Spleen (tissue), 11 donors: Measurements from ENCODE around the gene FHAD1. TPM values are rescaled to one million over a fixed set of nuclear protein-coding genes. Genes with fewer than 3 reads are reported as not detected.
A peak's percentile ranks its signal among the peaks of the same experiment; 100 is the strongest.

Source experiments
- DNase-seq: peaks from one replicate; pipeline ENCODE4 v3.0.0-alpha.2; 2020
- H3K27ac ChIP-seq, 8 donors: fragments of 200-600 bp; sonication (generic) in 7 of 8; 1 replicate in 4 of 8; 2 replicates in 4 of 8; pipeline versions ENCODE4 v1.5.0 to v1.8.0; 2016 to 2021; ENCODE audit warnings: inconsistent platforms in 4 of 8, mild to moderate bottlenecking in 4 of 8, moderate library complexity in 1 of 8
- H3K27me3 ChIP-seq, 7 donors: fragments of 200-600 bp; sonication (generic) in 6 of 7; replicated peaks in 1 of 7; 1 replicate in 4 of 7; 2 replicates in 3 of 7; pipeline versions ENCODE4 v1.5.0 to v1.8.0; 2016 to 2021; ENCODE audit warnings: inconsistent platforms in 3 of 7, mild to moderate bottlenecking in 1 of 7
- H3K36me3 ChIP-seq, 6 donors: fragments of 200-600 bp; sonication (generic) in 5 of 6; 1 replicate in 4 of 6; 2 replicates in 2 of 6; pipeline versions ENCODE4 v1.5.0 to v1.8.0; 2016 to 2021; ENCODE audit warnings: inconsistent platforms in 2 of 6
- H3K4me1 ChIP-seq, 6 donors: fragments of 200-600 bp; sonication (generic) in 5 of 6; 1 replicate in 3 of 6; 2 replicates in 3 of 6; pipeline versions ENCODE4 v1.5.0 to v1.8.0; 2016 to 2021; ENCODE audit warnings: inconsistent platforms in 3 of 6
- H3K4me3 ChIP-seq, 8 donors: fragments of 200-600 bp; sonication (generic) in 7 of 8; 1 replicate in 4 of 8; 2 replicates in 4 of 8; pipeline versions ENCODE4 v1.5.0 to v1.8.0; 2016 to 2021; ENCODE audit warnings: inconsistent platforms in 4 of 8, mild to moderate bottlenecking in 4 of 8, moderate library complexity in 2 of 8
- H3K9me3 ChIP-seq, 8 donors: fragments of 200-600 bp; sonication (generic) in 7 of 8; 1 replicate in 4 of 8; 2 replicates in 4 of 8; pipeline versions ENCODE4 v1.5.0 to v1.8.0; 2016 to 2021; ENCODE audit warnings: inconsistent platforms in 4 of 8
- POLR2A ChIP-seq, 3 donors: fragments of 450-650 bp; IDR thresholded peaks; one replicate each; pipeline ENCODE4 v1.5.1; 2017; ENCODE audit warnings: antibody characterized with exemption in 3 of 3, mild to moderate bottlenecking in 1 of 3
- POLR2AphosphoS5 ChIP-seq, 3 donors: sonication (generic); formaldehyde crosslinking; IDR thresholded peaks; one replicate each; pipeline ENCODE4 v1.5.1; 2017; ENCODE audit warnings: antibody characterized with exemption in 3 of 3
- WGBS, 5 donors: extraction: QIAGEN DNeasy Blood & Tissue Kit in 3 of 5; methylation state at CpG; one replicate each; pipeline versions ENCODE4 v1.1.5 to v1.1.7; 2013 to 2018; 5-methylcytosine and 5-hydroxymethylcytosine counted together
- intact Hi-C: fragments of 100-400 bp; cut with DNase I; formaldehyde crosslinking; loops from one replicate; pipeline ENCODE4 v1.15.0; 2023; ENCODE audit warnings: low total_unique reads
- polyA plus RNA-seq, 3 donors: library from polyadenylated mRNA; stranded (reverse); fragments of 200-250 nt; gene quantifications; one replicate each; pipeline ENCODE4 v1.2.1, GENCODE V29; 2013
- total RNA-seq, 7 donors: library from RNA; depleted of rRNA in 3 of 7; stranded (reverse); fragments of >200 nt in 3 of 7; fragmentation: NEBNext Ultra II Directional in 4 of 7; extraction: Animal tissue kit (Norgen Biotek cat#: 25700) in 4 of 7; gene quantifications; one replicate each; pipeline versions ENCODE4 v1.1.0 to v1.2.1, GENCODE V29; 2016 to 2021
- TF ChIP-seq, protein P1 (sequence below), 11 experiments: fragments of 200-600 bp in 7 of 11; fragments of 450-650 bp in 4 of 11; sonication (generic) in 4 of 11; IDR thresholded peaks in 8 of 11; conservative IDR thresholded peaks in 3 of 11; 1 replicate in 7 of 11; 2 replicates in 4 of 11; pipeline versions ENCODE4 v1.4.0 to v1.8.0; 2016 to 2021; ENCODE audit warnings: antibody characterized with exemption in 11 of 11, inconsistent platforms in 4 of 11, mild to moderate bottlenecking in 1 of 11
- donor health status: healthy with polysubstance abuse.
- donor health status: DM: no; HTN: no; CAD: no; lungs with moderate emphysema.
- donor health status: DM: no; HTN: no; CAD: no.
- donor health status: Bipolar disorder and iron deficiency.
- donor health status: healthy.
- donor health status: DM: no; HTN: no; CAD: no.
- donor health status: DM: yes; HTN: yes; CAD: no.

FHAD1 gene
- total and polyA plus RNA-seq, 10 donors: 0.22 to 1.0 (median 0.28) TPM; not detected in 3

DNA sequence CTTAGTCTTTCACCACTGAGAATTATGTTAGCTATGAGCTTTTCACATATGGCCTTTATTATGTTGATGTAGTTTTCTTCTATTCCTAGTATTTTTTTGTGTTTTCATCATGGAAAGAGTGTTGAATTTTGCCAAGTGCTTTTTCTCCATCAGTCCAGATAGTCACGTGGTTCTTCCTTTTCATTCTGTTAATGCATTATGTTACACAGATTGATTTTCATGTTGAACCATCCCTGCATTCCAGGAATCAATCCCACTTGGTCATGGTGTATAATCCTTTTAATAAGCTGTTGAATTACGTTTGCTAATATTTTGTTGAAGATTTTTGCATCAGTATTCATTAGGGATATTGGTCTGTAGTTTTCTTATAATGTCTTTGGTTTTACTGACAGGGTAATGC, 17.7 kb downstream of the FHAD1 start:
- 78 to 84% (median 82%) methylated on average over 2 of the region's 2 CpGs for WGBS, 5 donors
- Histone ChIP-seq H3K9me3 (peaks cover 0 to 11% (median 5%) of the 10 kb centered on the region in 8 donors), H3K27ac (no peak overlapping the region), H3K36me3 (no peaks in the 10 kb centered on the region), H3K4me1 (peaks cover 8 to 28% (median 20%) of the 10 kb centered on the region in 6 donors), H3K4me3 (no peak overlapping the region), H3K27me3 (peaks cover 0 to 9% (median 0%) of the 10 kb centered on the region in 7 donors)
- intact Hi-C loops: loop anchor here (10.0 kb wide), 1 partner anchor 110 kb away; the partner anchor contains the start of gene TMEM51
- DNase-seq: no peak
- TF ChIP-seq POLR2A (IDR thresholded peaks at IDR 0.05) (no peak), POLR2AphosphoS5 (IDR thresholded peaks at IDR 0.05) (no peak)
- TF ChIP-seq, protein P1, sequence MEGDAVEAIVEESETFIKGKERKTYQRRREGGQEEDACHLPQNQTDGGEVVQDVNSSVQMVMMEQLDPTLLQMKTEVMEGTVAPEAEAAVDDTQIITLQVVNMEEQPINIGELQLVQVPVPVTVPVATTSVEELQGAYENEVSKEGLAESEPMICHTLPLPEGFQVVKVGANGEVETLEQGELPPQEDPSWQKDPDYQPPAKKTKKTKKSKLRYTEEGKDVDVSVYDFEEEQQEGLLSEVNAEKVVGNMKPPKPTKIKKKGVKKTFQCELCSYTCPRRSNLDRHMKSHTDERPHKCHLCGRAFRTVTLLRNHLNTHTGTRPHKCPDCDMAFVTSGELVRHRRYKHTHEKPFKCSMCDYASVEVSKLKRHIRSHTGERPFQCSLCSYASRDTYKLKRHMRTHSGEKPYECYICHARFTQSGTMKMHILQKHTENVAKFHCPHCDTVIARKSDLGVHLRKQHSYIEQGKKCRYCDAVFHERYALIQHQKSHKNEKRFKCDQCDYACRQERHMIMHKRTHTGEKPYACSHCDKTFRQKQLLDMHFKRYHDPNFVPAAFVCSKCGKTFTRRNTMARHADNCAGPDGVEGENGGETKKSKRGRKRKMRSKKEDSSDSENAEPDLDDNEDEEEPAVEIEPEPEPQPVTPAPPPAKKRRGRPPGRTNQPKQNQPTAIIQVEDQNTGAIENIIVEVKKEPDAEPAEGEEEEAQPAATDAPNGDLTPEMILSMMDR (IDR thresholded peaks at IDR 0.05 in 8 of 11, conservative IDR thresholded peaks at IDR 0.05 in 3 of 11): no peak

DNA sequence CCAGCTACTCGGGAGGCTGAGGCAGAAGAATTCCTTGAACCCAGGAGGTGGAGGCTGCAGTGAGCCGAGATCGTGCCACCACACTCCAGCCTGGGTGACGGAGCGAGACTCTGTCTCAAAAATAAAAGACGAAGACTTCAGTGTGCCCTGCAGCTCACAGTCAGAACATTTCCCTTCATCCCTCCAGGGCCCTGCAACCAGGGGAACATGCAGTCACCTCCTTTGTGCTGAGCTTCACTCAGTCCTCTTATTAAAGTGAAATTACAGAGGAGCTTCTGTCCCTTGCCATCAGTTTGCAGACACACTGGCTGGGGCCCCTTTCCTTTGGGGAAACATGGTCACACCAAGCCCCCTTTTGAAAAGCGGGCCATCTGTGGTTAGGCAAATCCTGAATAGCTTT, 24.2 kb downstream of the FHAD1 start:
- TF ChIP-seq, protein P1 (IDR thresholded peaks at IDR 0.05 in 8 of 11, conservative IDR thresholded peaks at IDR 0.05 in 3 of 11): no peak
- no peak for TF ChIP-seq POLR2A (IDR thresholded peaks at IDR 0.05)
- no peak for TF ChIP-seq POLR2AphosphoS5 (IDR thresholded peaks at IDR 0.05)
- Histone ChIP-seq H3K27ac (no peak overlapping the region), H3K36me3 (no peaks in the 10 kb centered on the region), H3K9me3 (no peaks in the 10 kb centered on the region), H3K27me3 (peaks cover 0 to 43% (median 0%) of the 10 kb centered on the region in 7 donors), H3K4me1 (peaks cover 0 to 9% (median 7%) of the 10 kb centered on the region in 6 donors), H3K4me3 (no peak overlapping the region)
- intact Hi-C loops: no loop called here
- whole genome bisulfite sequencing, 5 donors: 76 to 91% (median 90%) methylated on average over 6 to 7 of the region's 7 CpGs
- DNase-seq: no peak

DNA sequence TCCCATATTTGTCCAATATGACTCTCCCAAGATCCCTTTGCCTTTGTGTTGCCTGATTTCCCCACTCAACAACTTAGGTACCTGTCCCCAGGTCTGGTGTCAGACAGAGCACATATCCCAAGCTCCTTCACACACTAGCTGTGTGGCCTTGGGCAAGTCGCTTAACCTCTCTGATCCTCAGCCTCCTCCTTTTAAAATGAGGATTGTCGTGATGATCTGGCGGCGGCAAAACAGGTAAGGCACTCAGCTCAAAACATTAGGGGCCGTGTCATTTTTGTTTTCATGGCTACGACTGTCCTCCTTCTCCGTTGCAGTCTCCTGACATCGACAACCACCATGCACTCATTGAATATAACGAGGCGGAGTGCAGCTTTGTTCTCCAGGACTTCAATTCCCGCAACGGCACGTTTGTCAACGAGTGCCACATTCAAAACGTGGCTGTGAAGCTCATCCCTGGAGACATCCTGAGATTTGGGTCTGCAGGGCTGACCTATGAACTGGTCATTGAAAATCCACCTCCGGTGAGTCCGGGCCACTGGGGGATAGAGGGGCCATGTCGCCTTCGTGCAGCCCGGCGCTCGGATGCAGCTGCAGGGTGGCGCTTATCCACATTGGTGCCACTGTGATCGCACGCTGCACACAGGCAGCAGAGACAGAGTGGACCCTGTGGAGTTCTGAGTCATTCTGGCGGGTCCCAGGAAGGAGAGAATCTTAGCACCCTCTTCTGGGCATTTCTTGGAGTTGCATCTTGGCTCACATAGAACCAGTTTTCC, 25.2 kb downstream of the FHAD1 start:
- TF ChIP-seq, protein P1 (IDR thresholded peaks at IDR 0.05 in 8 of 11, conservative IDR thresholded peaks at IDR 0.05 in 3 of 11): peak; percentile 28 to 82 (median 66)
- TF ChIP-seq POLR2A (IDR thresholded peaks at IDR 0.05) (no peak), POLR2AphosphoS5 (IDR thresholded peaks at IDR 0.05) (peak in 1 of 3 donors; percentile 36)
- peaks cover 0 to 9% (median 7%) of the 10 kb centered on the region in 6 donors for H3K4me1 ChIP-seq
- 37 to 63% (median 40%) methylated on average over 17 to 26 of the region's 26 CpGs for WGBS, 5 donors
- H3K9me3 ChIP-seq: no peaks in the 10 kb centered on the region
- peaks cover 0 to 45% (median 0%) of the 10 kb centered on the region in 7 donors for H3K27me3 ChIP-seq
- no peaks in the 10 kb centered on the region for H3K36me3 ChIP-seq
- no peak overlapping the region for H3K27ac ChIP-seq
- intact Hi-C loops: no loop called here
- DNase-seq: no peak
- H3K4me3 ChIP-seq: peak overlapping the region in 1 of 8 donors; percentile 24

DNA sequence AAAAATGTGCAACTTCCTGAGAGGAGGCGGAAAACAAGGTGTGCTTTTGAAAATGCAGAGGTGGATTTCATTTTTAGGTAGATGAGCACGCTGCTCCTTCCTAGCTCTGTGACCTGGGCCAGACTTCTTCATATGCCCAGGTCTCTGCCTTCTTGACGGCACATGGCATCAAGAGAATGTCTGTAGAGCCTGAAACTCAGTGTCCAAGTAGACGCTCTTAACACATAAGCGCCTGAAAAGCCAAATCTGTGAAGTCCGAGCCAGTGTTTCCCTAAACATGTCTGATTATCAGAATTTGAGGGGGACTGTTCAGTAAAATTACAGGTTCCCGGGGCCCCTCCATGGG, 25.7 kb downstream of the FHAD1 start:
- no peak for DNase-seq
- peaks cover 0 to 45% (median 0%) of the 10 kb centered on the region in 7 donors for H3K27me3 ChIP-seq
- peak overlapping the region in 1 of 8 donors; percentile 24 for H3K4me3 ChIP-seq
- WGBS, 5 donors: 50 to 63% (median 51%) methylated on average over 7 of the region's 7 CpGs
- H3K36me3 ChIP-seq: no peaks in the 10 kb centered on the region
- H3K9me3 ChIP-seq: no peaks in the 10 kb centered on the region
- H3K4me1 ChIP-seq: peaks cover 0 to 9% (median 7%) of the 10 kb centered on the region in 6 donors
- intact Hi-C loops: no loop called here
- H3K27ac ChIP-seq: no peak overlapping the region
- TF ChIP-seq, protein P1 (IDR thresholded peaks at IDR 0.05 in 8 of 11, conservative IDR thresholded peaks at IDR 0.05 in 3 of 11): peak in 2 of 11 experiments; percentile 8 to 25
- TF ChIP-seq POLR2A (IDR thresholded peaks at IDR 0.05): no peak
- TF ChIP-seq POLR2AphosphoS5 (IDR thresholded peaks at IDR 0.05): no peak
